B cell (primary cell): ENCODE results near the gene ARMC9. TPM values are rescaled to one million over a fixed set of nuclear protein-coding genes. Genes with fewer than 3 reads are reported as not detected.

Experiments
- ATAC-seq: fragments of 200-7000 bp; cut with Tn5 transposase; one replicate; pipeline ENCODE4 v1.10.0; 2021; ENCODE audit warnings: low read depth, mild to moderate bottlenecking, moderate number of reproducible peaks, moderate library complexity
- CTCF ChIA-PET: fragments of 350-600 bp; sonication (Branson Sonifier 250); formaldehyde crosslinking; loops from one replicate; lab custom pipeline; 2021; ENCODE audit warnings: antibody characterized with exemption, inconsistent platforms; lab: Charles Lee
- POLR2A ChIA-PET: fragments of 350-600 bp; sonication (Branson Sonifier 250); formaldehyde crosslinking; loops from one replicate; lab custom pipeline; 2021; ENCODE audit warnings: antibody characterized with exemption; lab: Charles Lee
- DNase-seq: peaks from one replicate; pipeline ENCODE4 v3.0.0; 2013
- H2AFZ ChIP-seq: 2 replicates; pipeline ENCODE4 v1.6.1; 2012; ENCODE audit warnings: mild to moderate bottlenecking, low read depth, low read length; ENCODE audit not compliant: insufficient read depth, poor library complexity, severe bottlenecking
- H3K27ac ChIP-seq, 2 donors: 1 replicate in 1 of 2; 2 replicates in 1 of 2; pipeline ENCODE4 v1.5.1; 2012 to 2013; ENCODE audit warnings: low read length in 2 of 2, mild to moderate bottlenecking in 2 of 2, moderate library complexity in 1 of 2
- H3K27me3 ChIP-seq, 4 experiments: fragments of 200-600 bp in 1 of 4; sonication (generic) in 1 of 4; replicated peaks in 1 of 4; 1 replicate in 2 of 4; 2 replicates in 2 of 4; pipeline versions ENCODE4 v1.6.1 to v1.7.0; 2013 to 2016; ENCODE audit warnings: low read length in 3 of 4, mild to moderate bottlenecking in 2 of 4, mixed read lengths in 1 of 4, moderate library complexity in 1 of 4; ENCODE audit not compliant: insufficient read depth in 4 of 4, control insufficient read depth in 3 of 4; ENCODE audit errors: control extremely low read depth in 1 of 4
- H3K36me3 ChIP-seq, 2 experiments: replicated peaks in 1 of 2; 1 replicate in 1 of 2; 2 replicates in 1 of 2; pipeline versions ENCODE4 v1.6.1 to v1.7.1; 2013; ENCODE audit warnings: low read length in 1 of 2; ENCODE audit not compliant: insufficient read depth in 2 of 2, control insufficient read depth in 1 of 2; ENCODE audit errors: control extremely low read depth in 1 of 2, extremely low read depth in 1 of 2
- H3K4me1 ChIP-seq, 2 donors: fragments of 200-600 bp in 1 of 2; sonication (generic) in 1 of 2; 1 replicate in 1 of 2; 2 replicates in 1 of 2; pipeline versions ENCODE4 v1.5.1 to v1.6.1; 2013 to 2017; ENCODE audit warnings: low read length in 2 of 2; ENCODE audit not compliant: control insufficient read depth in 2 of 2, insufficient read depth in 2 of 2
- H3K4me2 ChIP-seq: replicated peaks from 2 replicates; pipeline ENCODE3; 2012; ENCODE audit warnings: mild to moderate bottlenecking, low read depth, low read length; ENCODE audit not compliant: poor library complexity, severe bottlenecking
- H3K4me3 ChIP-seq, 5 experiments: fragments of 200-600 bp in 1 of 5; sonication (generic) in 1 of 5; 1 replicate in 3 of 5; 2 replicates in 2 of 5; pipeline versions ENCODE4 v1.5.1 to v1.7.0; 2011 to 2016; ENCODE audit warnings: low read length in 4 of 5, mild to moderate bottlenecking in 4 of 5, low read depth in 2 of 5, control low read depth in 1 of 5, moderate library complexity in 1 of 5; ENCODE audit not compliant: insufficient read depth in 1 of 5; ENCODE audit errors: control extremely low read depth in 1 of 5, extremely low read depth in 1 of 5
- H3K79me2 ChIP-seq: fragments of 200-600 bp; sonication (generic); one replicate; pipeline ENCODE4 v1.6.0; 2016; ENCODE audit warnings: low read length; ENCODE audit not compliant: control insufficient read depth, insufficient read depth
- H3K9ac ChIP-seq: fragments of 200-600 bp; sonication (generic); 2 replicates; pipeline ENCODE4 v1.6.1; 2017; ENCODE audit warnings: mild to moderate bottlenecking, low read length, moderate library complexity
- H3K9me3 ChIP-seq, 3 donors: one replicate each; pipeline versions ENCODE4 v1.6.1 to v1.7.1; 2013; ENCODE audit warnings: low read length in 2 of 3; ENCODE audit not compliant: control insufficient read depth in 2 of 3, insufficient read depth in 1 of 3; ENCODE audit errors: control extremely low read depth in 1 of 3
- H4K20me1 ChIP-seq: 2 replicates; pipeline ENCODE4 v1.6.0; 2012; ENCODE audit warnings: mild to moderate bottlenecking, low read length; ENCODE audit not compliant: insufficient read depth, control insufficient read depth, poor library complexity, severe bottlenecking
- H3K27ac Mint-ChIP-seq: one replicate; pipeline ENCODE4 v1.8.0; 2021; ENCODE audit warnings: mixed read lengths
- H3K27me3 Mint-ChIP-seq: one replicate; pipeline ENCODE4 v1.8.0; 2021; ENCODE audit warnings: mixed read lengths
- H3K4me1 Mint-ChIP-seq: one replicate; pipeline ENCODE4 v1.8.0; 2021; ENCODE audit warnings: mixed read lengths
- H3K4me3 Mint-ChIP-seq: one replicate; pipeline ENCODE4 v1.8.0; 2021; ENCODE audit warnings: mixed read lengths
- H3K9me3 Mint-ChIP-seq: one replicate; pipeline ENCODE4 v1.8.0; 2022; ENCODE audit warnings: mixed read lengths; ENCODE audit not compliant: insufficient read depth
- EZH2 ChIP-seq: IDR thresholded peaks from 2 replicates; pipeline ENCODE4 v1.6.1; 2012; ENCODE audit warnings: borderline replicate concordance, low read depth, mild to moderate bottlenecking, moderate library complexity, low read length; ENCODE audit not compliant: insufficient read depth, poor library complexity, severe bottlenecking
- WGBS: methylation state at CpG from one replicate; pipeline ENCODE4 v1.1.5; 2013; ENCODE audit warnings: missing lambda C conversion rate; ENCODE audit not compliant: insufficient coverage; 5-methylcytosine and 5-hydroxymethylcytosine counted together
- intact Hi-C: fragments of 100-400 bp; cut with micrococcal nuclease; formaldehyde crosslinking; loops from one replicate; pipeline ENCODE4 v1.10.0; 2022
- polyA plus RNA-seq: library from polyadenylated mRNA; depleted of rRNA; stranded (reverse); fragments of >200 nt; gene quantifications from 2 replicates; pipeline ENCODE4 v1.2.3, GENCODE V29; 2012
- total RNA-seq, 2 donors: library from RNA; stranded (reverse); fragments of 120-200 nt in 1 of 2; gene quantifications; 1 replicate in 1 of 2; 2 replicates in 1 of 2; pipeline versions ENCODE4 v1.2.3 to v1.2.4, GENCODE V29; 2013 to 2022
- TF ChIP-seq, protein P1 (sequence below): fragments of 200-600 bp; IDR thresholded peaks from one replicate; pipeline ENCODE4 v1.8.0; 2022; ENCODE audit warnings: antibody characterized with exemption, mild to moderate bottlenecking

The ARMC9 gene
- total and polyA plus RNA-seq, 2 donors (not counting 1 experiment from before 2014, with no cell fraction given) = 0.40 to 5.4 TPM

DNA sequence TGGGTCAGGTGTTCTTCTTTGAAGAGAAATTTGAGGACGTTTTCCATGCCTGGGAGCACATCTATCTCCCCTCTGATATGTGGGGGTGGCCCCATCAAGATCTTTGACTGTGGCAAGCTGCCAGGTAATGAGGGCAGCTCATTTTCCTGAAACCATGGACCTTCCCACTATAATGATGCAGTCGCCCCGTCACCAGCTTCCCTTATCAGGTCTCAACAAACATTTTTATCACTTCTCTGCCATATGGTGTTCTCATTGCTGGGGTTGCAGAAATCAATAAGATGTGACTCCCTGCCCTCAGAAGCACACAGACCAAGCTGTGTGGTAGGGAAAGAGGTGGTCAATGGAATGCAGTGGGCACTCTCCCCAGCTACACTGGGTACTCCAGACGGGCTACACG is 148.7 kb downstream of the ARMC9 start:
- H3K4me1 ChIP-seq = no peaks in the 10 kb centered on the region
- no peaks in the 10 kb centered on the region for H4K20me1 ChIP-seq
- no peak overlapping the region for H3K4me3 Mint-ChIP-seq
- H3K27ac Mint-ChIP-seq = no peak overlapping the region
- TF ChIP-seq, protein P1, sequence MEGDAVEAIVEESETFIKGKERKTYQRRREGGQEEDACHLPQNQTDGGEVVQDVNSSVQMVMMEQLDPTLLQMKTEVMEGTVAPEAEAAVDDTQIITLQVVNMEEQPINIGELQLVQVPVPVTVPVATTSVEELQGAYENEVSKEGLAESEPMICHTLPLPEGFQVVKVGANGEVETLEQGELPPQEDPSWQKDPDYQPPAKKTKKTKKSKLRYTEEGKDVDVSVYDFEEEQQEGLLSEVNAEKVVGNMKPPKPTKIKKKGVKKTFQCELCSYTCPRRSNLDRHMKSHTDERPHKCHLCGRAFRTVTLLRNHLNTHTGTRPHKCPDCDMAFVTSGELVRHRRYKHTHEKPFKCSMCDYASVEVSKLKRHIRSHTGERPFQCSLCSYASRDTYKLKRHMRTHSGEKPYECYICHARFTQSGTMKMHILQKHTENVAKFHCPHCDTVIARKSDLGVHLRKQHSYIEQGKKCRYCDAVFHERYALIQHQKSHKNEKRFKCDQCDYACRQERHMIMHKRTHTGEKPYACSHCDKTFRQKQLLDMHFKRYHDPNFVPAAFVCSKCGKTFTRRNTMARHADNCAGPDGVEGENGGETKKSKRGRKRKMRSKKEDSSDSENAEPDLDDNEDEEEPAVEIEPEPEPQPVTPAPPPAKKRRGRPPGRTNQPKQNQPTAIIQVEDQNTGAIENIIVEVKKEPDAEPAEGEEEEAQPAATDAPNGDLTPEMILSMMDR = no peak
- TF ChIP-seq EZH2 = no peak
- WGBS = 60% methylated on average over 1 of the region's 5 CpGs
- H3K27me3 Mint-ChIP-seq = no peaks in the 10 kb centered on the region
- no peaks in the 10 kb centered on the region for H3K9me3 ChIP-seq
- no peak overlapping the region for H3K27ac ChIP-seq
- no peak overlapping the region for H2AFZ ChIP-seq
- POLR2A ChIA-PET = no interaction called here
- H3K36me3 ChIP-seq = no peaks in the 10 kb centered on the region
- no peaks in the 10 kb centered on the region for H3K9me3 Mint-ChIP-seq
- CTCF ChIA-PET = no interaction called here
- no peak overlapping the region for H3K4me3 ChIP-seq
- no peaks in the 10 kb centered on the region for H3K4me1 Mint-ChIP-seq
- ATAC-seq (no peak), DNase-seq (no peak)
- intact Hi-C loops = no loop called here
- H3K4me2 ChIP-seq = no peak overlapping the region
- no peak overlapping the region for H3K9ac ChIP-seq
- no peaks in the 10 kb centered on the region for H3K79me2 ChIP-seq
- H3K27me3 ChIP-seq = no peaks in the 10 kb centered on the region

DNA sequence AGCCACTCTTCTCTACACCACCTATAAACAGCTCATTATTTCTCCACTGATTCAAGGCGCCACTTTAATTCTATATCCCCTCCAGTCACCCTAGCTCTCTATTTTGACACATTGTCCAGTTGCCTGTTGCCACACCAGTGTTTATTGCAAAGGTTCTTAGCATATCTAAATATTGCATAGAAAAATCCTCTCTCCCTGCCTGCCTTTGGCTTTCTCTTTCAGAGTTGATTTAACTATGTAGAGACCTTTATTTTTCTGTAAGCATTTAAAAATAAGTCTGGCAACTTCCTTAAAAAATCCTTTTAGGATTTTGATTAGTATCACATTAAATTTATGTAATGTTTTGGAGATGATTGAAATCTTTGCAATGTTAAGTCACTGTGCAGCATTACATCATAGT is 149.2 kb downstream of the ARMC9 start:
- Mint-ChIP-seq H3K27me3 (no peaks in the 10 kb centered on the region), H3K9me3 (no peaks in the 10 kb centered on the region), H3K4me1 (no peaks in the 10 kb centered on the region), H3K4me3 (no peak overlapping the region), H3K27ac (no peak overlapping the region)
- no peak for ATAC-seq
- intact Hi-C loops = no loop called here
- Histone ChIP-seq H3K9me3 (no peaks in the 10 kb centered on the region), H3K9ac (no peak overlapping the region), H3K79me2 (no peaks in the 10 kb centered on the region), H3K27me3 (no peaks in the 10 kb centered on the region), H3K4me2 (no peak overlapping the region), H3K27ac (no peak overlapping the region), H2AFZ (no peak overlapping the region), H3K36me3 (no peaks in the 10 kb centered on the region), H3K4me1 (no peaks in the 10 kb centered on the region), H4K20me1 (no peaks in the 10 kb centered on the region), H3K4me3 (no peak overlapping the region)
- POLR2A ChIA-PET = no interaction called here
- 100% methylated on average over 1 of the region's 1 CpG for WGBS
- CTCF ChIA-PET = no interaction called here
- TF ChIP-seq, protein P1 = no peak
- no peak for TF ChIP-seq EZH2
- DNase-seq = no peak
